Ishikawa (cell line): Measurements from ENCODE around the gene FCN2.

Experiments used
- CEBPB ChIP-seq: IDR thresholded peaks from 2 replicates; pipeline ENCODE4 v1.6.1; 2012
- CREB1 ChIP-seq: IDR thresholded peaks from 2 replicates; pipeline ENCODE4 v1.6.1; 2012; ENCODE audit warnings: low read depth
- EGR1 ChIP-seq: IDR thresholded peaks from 2 replicates; pipeline ENCODE4 v1.6.1; 2012
- EP300 ChIP-seq: IDR thresholded peaks from 2 replicates; pipeline ENCODE4 v1.6.1; 2012; ENCODE audit warnings: borderline replicate concordance
- FOXM1 ChIP-seq: IDR thresholded peaks from 2 replicates; pipeline ENCODE4 v1.6.1; 2012; ENCODE audit warnings: low read depth, borderline replicate concordance
- MAX ChIP-seq: IDR thresholded peaks from 2 replicates; pipeline ENCODE4 v1.6.1; 2012
- NFIC ChIP-seq: IDR thresholded peaks from 2 replicates; pipeline ENCODE4 v1.6.1; 2012
- RAD21 ChIP-seq: IDR thresholded peaks from 2 replicates; pipeline ENCODE4 v1.6.1; 2012; ENCODE audit warnings: low read depth
- REST ChIP-seq: IDR thresholded peaks from 2 replicates; pipeline ENCODE4 v1.6.1; 2012; ENCODE audit warnings: low read depth, mild to moderate bottlenecking
- TAF1 ChIP-seq: IDR thresholded peaks from 2 replicates; pipeline ENCODE4 v1.6.1; 2012; ENCODE audit warnings: low read depth, mild to moderate bottlenecking
- TCF12 ChIP-seq: IDR thresholded peaks from 2 replicates; pipeline ENCODE4 v1.6.1; 2012; ENCODE audit warnings: low read depth
- TEAD4 ChIP-seq: IDR thresholded peaks from 2 replicates; pipeline ENCODE4 v1.6.1; 2012
- USF1 ChIP-seq: IDR thresholded peaks from 2 replicates; pipeline ENCODE4 v1.6.1; 2012
- YY1 ChIP-seq: IDR thresholded peaks from 2 replicates; pipeline ENCODE4 v1.6.1; 2012; ENCODE audit warnings: low read depth
- ZBTB7A ChIP-seq: IDR thresholded peaks from 2 replicates; pipeline ENCODE4 v1.6.1; 2012; ENCODE audit warnings: low read depth

FCN2 gene

GRCh38 chr9:134897584-134898170, 17.1 kb downstream of the FCN2 start:
- no peak for TF ChIP-seq EP300
- no peak for TF ChIP-seq REST

GRCh38 chr9:134898319-134898718, 17.7 kb downstream of the FCN2 start:
- TF ChIP-seq USF1, result no peak
- TF ChIP-seq EP300, result no peak
- no peak for TF ChIP-seq EGR1
- TF ChIP-seq REST, result no peak
- no peak for TF ChIP-seq TAF1
- no peak for TF ChIP-seq MAX
- TF ChIP-seq ZBTB7A, result no peak
- TF ChIP-seq NFIC, result no peak
- TF ChIP-seq CREB1, result no peak
- no peak for TF ChIP-seq YY1

- no peak for TF ChIP-seq CREB1
- no peak for TF ChIP-seq YY1
- TF ChIP-seq CEBPB, result no peak
- TF ChIP-seq FOXM1, result no peak
- TF ChIP-seq ZBTB7A, result no peak
- TF ChIP-seq REST, result no peak
Observed at GRCh38 chr9:134899168-134899567, 18.6 kb downstream of the FCN2 start.

GRCh38 chr9:134899818-134900217, 19.2 kb downstream of the FCN2 start:
- TF ChIP-seq TAF1, result no peak
- no peak for TF ChIP-seq MAX
- no peak for TF ChIP-seq RAD21
- no peak for TF ChIP-seq CEBPB
- no peak for TF ChIP-seq USF1
- TF ChIP-seq TEAD4, result no peak
- no peak for TF ChIP-seq EP300
- TF ChIP-seq REST, result no peak
- TF ChIP-seq CREB1, result no peak
- no peak for TF ChIP-seq TCF12
- TF ChIP-seq EGR1, result no peak
- no peak for TF ChIP-seq NFIC
- no peak for TF ChIP-seq ZBTB7A
- no peak for TF ChIP-seq FOXM1
- TF ChIP-seq YY1, result no peak
